ENCODE data around the gene LUC7L3.
A peak's percentile ranks its signal among the peaks of the same experiment; 100 is the strongest.

LUC7L3 gene

DNA sequence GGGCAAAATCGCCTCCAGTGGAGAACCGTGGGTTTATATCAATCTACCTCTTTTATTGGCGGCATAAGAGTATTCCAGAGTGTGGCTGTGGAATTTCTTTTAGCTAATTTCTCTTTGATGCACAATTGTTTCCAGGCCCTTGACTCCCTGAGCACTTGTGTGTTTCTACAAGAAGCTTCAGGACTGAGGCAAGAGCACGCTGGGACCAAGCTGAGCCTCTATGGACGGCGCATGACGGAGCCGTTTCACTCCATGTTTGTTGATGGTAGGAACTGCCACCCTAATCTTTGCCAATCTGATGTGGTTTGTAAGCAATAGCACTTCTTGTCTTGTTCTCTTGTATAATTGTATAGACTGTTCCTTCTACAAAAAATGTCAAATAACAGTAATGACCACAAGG, 59.1 kb downstream of the LUC7L3 start:
- no peak overlapping the region for H3K4ac ChIP-seq (ENCODE audit: low read depth in 1 of 2, low read length in 2 of 2)
- H3K4me1 ChIP-seq (ENCODE audit: control insufficient read depth, insufficient read depth, low read depth, low read length), result no peaks in the 10 kb centered on the region
- no peak for DNase-seq
- H3K4me2 ChIP-seq (ENCODE audit: low read length, poor library complexity, severe bottlenecking), result no peak overlapping the region
- no peak overlapping the region for H2BK5ac ChIP-seq (ENCODE audit: low read depth, low read length, poor library complexity, severe bottlenecking)
- H2AFZ ChIP-seq (ENCODE audit: low read depth, low read length), result no peak overlapping the region
- no peaks in the 10 kb centered on the region for H3K27me3 ChIP-seq (ENCODE audit: control insufficient read depth in 1 of 2, insufficient read depth in 1 of 2, low read length in 2 of 2)
- no peak overlapping the region for H2BK12ac ChIP-seq (ENCODE audit: low read length in 2 of 2)
- no peak overlapping the region for H4K8ac ChIP-seq (ENCODE audit: low read length)
- WGBS, result 88% methylated on average over 8 of the region's 8 CpGs
- no peak overlapping the region for H2BK120ac ChIP-seq (ENCODE audit: low read depth, low read length)
- no peak overlapping the region for H4K91ac ChIP-seq (ENCODE audit: low read length)
- no peak overlapping the region for H3K23ac ChIP-seq (ENCODE audit: low read length in 2 of 2)
- H3K36me3 ChIP-seq (ENCODE audit: control insufficient read depth in 1 of 2, insufficient read depth in 2 of 2, low read depth in 1 of 2, low read length in 2 of 2), result no peaks in the 10 kb centered on the region
- H3K9ac ChIP-seq (ENCODE audit: low read length), result no peak overlapping the region
- no peak overlapping the region for H3K27ac ChIP-seq (ENCODE audit: low read length, poor library complexity, severe bottlenecking)
- H2BK15ac ChIP-seq (ENCODE audit: low read depth, poor library complexity, severe bottlenecking), result no peak overlapping the region
- no peak overlapping the region for H3K4me3 ChIP-seq (ENCODE audit: insufficient read depth in 1 of 2, low read depth in 1 of 2, low read length in 2 of 2)
- H3K18ac ChIP-seq (ENCODE audit: low read depth in 1 of 2, low read length in 2 of 2), result no peak overlapping the region
- H2AK5ac ChIP-seq (ENCODE audit: low read length, severe bottlenecking), result no peak overlapping the region
- no peaks in the 10 kb centered on the region for H3K79me1 ChIP-seq (replicated peaks; ENCODE audit: low read length, poor library complexity, severe bottlenecking)
- no peaks in the 10 kb centered on the region for H3K9me3 ChIP-seq (ENCODE audit: control insufficient read depth, low read length)
- H3K14ac ChIP-seq (ENCODE audit: low read length in 2 of 2), result no peak overlapping the region

GRCh38 chr17:50778988-50779387, 59.6 kb downstream of the LUC7L3 start:
- H3K27ac ChIP-seq (ENCODE audit: low read length, poor library complexity, severe bottlenecking), result no peak overlapping the region
- no peak overlapping the region for H2AFZ ChIP-seq (ENCODE audit: low read depth, low read length)
- H3K27me3 ChIP-seq (ENCODE audit: control insufficient read depth in 1 of 2, insufficient read depth in 1 of 2, low read length in 2 of 2), result no peaks in the 10 kb centered on the region
- no peak overlapping the region for H2BK15ac ChIP-seq (ENCODE audit: low read depth, poor library complexity, severe bottlenecking)
- no peak overlapping the region for H3K14ac ChIP-seq (ENCODE audit: low read length in 2 of 2)
- H3K9ac ChIP-seq (ENCODE audit: low read length), result no peak overlapping the region
- H3K18ac ChIP-seq (ENCODE audit: low read depth in 1 of 2, low read length in 2 of 2), result no peak overlapping the region
- H3K79me1 ChIP-seq (replicated peaks; ENCODE audit: low read length, poor library complexity, severe bottlenecking), result no peaks in the 10 kb centered on the region
- no peak overlapping the region for H3K4ac ChIP-seq (ENCODE audit: low read depth in 1 of 2, low read length in 2 of 2)
- no peak overlapping the region for H4K8ac ChIP-seq (ENCODE audit: low read length)
- H3K4me2 ChIP-seq (ENCODE audit: low read length, poor library complexity, severe bottlenecking), result no peak overlapping the region
- no peak overlapping the region for H2BK12ac ChIP-seq (ENCODE audit: low read length in 2 of 2)
- 86% methylated on average over 2 of the region's 4 CpGs for WGBS
- H3K36me3 ChIP-seq (ENCODE audit: control insufficient read depth in 1 of 2, insufficient read depth in 2 of 2, low read depth in 1 of 2, low read length in 2 of 2), result no peaks in the 10 kb centered on the region
- H3K9me3 ChIP-seq (ENCODE audit: control insufficient read depth, low read length), result no peaks in the 10 kb centered on the region
- H4K91ac ChIP-seq (ENCODE audit: low read length), result no peak overlapping the region
- DNase-seq, result no peak
- H2BK5ac ChIP-seq (ENCODE audit: low read depth, low read length, poor library complexity, severe bottlenecking), result no peak overlapping the region
- H3K4me3 ChIP-seq (ENCODE audit: insufficient read depth in 1 of 2, low read depth in 1 of 2, low read length in 2 of 2), result no peak overlapping the region
- H2AK5ac ChIP-seq (ENCODE audit: low read length, severe bottlenecking), result no peak overlapping the region
- no peak overlapping the region for H2BK120ac ChIP-seq (ENCODE audit: low read depth, low read length)
- H3K4me1 ChIP-seq (ENCODE audit: control insufficient read depth, insufficient read depth, low read depth, low read length), result no peaks in the 10 kb centered on the region
- H3K23ac ChIP-seq (ENCODE audit: low read length in 2 of 2), result no peak overlapping the region

DNA sequence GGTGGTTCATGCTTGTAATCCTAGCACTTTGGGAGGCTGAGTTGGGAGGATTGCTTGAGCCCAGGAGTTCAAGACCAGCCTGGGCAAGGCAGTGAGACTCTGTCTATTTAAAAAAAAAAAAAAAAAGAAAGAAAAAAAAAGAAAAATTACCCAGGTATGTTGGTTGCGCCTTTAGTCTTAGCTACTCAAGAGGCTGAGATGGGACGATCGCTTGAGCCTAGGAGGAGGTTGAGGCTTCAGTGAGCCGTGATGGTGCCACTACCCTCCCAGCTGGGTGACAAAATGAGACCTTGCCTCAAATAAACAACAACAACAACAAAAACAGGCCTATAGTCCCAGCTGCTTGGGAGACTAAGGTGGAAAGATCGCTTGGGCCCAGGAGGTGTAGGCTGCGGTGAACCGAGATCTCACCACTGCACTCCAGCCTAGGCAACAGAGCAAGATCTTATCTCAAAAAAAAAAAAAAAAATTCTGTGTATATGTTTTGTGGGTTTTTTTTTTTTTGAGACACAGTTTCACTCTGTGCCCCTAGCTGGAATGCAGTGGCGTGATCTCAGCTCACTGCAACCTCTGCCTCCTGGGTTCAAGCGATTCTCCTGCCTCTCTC, 60.4 kb downstream of the LUC7L3 start:
- no peak overlapping the region for H3K9ac ChIP-seq (ENCODE audit: low read length)
- H3K79me1 ChIP-seq (replicated peaks; ENCODE audit: low read length, poor library complexity, severe bottlenecking), result no peaks in the 10 kb centered on the region
- no peak overlapping the region for H2BK5ac ChIP-seq (ENCODE audit: low read depth, low read length, poor library complexity, severe bottlenecking)
- H3K4me2 ChIP-seq (ENCODE audit: low read length, poor library complexity, severe bottlenecking), result no peak overlapping the region
- no peak overlapping the region for H3K4me3 ChIP-seq (ENCODE audit: insufficient read depth in 1 of 2, low read depth in 1 of 2, low read length in 2 of 2)
- no peaks in the 10 kb centered on the region for H3K36me3 ChIP-seq (ENCODE audit: control insufficient read depth in 1 of 2, insufficient read depth in 2 of 2, low read depth in 1 of 2, low read length in 2 of 2)
- H3K18ac ChIP-seq (ENCODE audit: low read depth in 1 of 2, low read length in 2 of 2), result no peak overlapping the region
- no peak overlapping the region for H2BK15ac ChIP-seq (ENCODE audit: low read depth, poor library complexity, severe bottlenecking)
- no peak overlapping the region for H4K91ac ChIP-seq (ENCODE audit: low read length)
- no peak overlapping the region for H4K8ac ChIP-seq (ENCODE audit: low read length)
- H2AFZ ChIP-seq (ENCODE audit: low read depth, low read length), result no peak overlapping the region
- no peaks in the 10 kb centered on the region for H3K9me3 ChIP-seq (ENCODE audit: control insufficient read depth, low read length)
- H3K27me3 ChIP-seq (ENCODE audit: control insufficient read depth in 1 of 2, insufficient read depth in 1 of 2, low read length in 2 of 2), result no peaks in the 10 kb centered on the region
- DNase-seq, result no peak
- H3K27ac ChIP-seq (ENCODE audit: low read length, poor library complexity, severe bottlenecking), result no peak overlapping the region
- WGBS, result 95% methylated on average over 8 of the region's 9 CpGs
- H2BK12ac ChIP-seq (ENCODE audit: low read length in 2 of 2), result no peak overlapping the region
- no peak overlapping the region for H3K23ac ChIP-seq (ENCODE audit: low read length in 2 of 2)
- H3K14ac ChIP-seq (ENCODE audit: low read length in 2 of 2), result no peak overlapping the region
- no peaks in the 10 kb centered on the region for H3K4me1 ChIP-seq (ENCODE audit: control insufficient read depth, insufficient read depth, low read depth, low read length)
- no peak overlapping the region for H2BK120ac ChIP-seq (ENCODE audit: low read depth, low read length)
- no peak overlapping the region for H2AK5ac ChIP-seq (ENCODE audit: low read length, severe bottlenecking)
- H3K4ac ChIP-seq (ENCODE audit: low read depth in 1 of 2, low read length in 2 of 2), result no peak overlapping the region

DNA sequence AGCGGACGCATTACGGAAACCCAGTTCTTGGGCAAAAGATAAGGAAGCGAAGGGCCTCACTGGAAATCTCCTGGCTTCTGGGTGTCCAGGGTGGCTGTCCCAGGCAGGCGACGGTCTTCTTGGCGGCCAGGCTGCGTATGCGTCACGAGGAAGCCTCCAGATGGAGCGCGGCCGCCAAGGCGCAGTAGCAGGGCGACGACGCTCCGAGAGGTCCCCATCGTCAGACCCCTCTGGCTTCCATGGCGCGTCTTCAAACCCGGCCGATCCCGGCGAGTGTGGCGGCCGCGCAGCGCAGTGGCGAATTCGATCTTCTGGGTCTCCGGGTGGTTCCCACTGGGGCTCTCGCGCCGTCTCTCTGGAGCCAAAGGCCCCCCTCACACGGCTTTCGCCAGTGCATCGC, 61.8 kb downstream of the LUC7L3 start:
- no peak overlapping the region for H3K23ac ChIP-seq (ENCODE audit: low read length in 2 of 2)

More for the DNA sequence above, 61.8 kb downstream of the LUC7L3 start:
- no peaks in the 10 kb centered on the region for H3K27me3 ChIP-seq (ENCODE audit: control insufficient read depth in 1 of 2, insufficient read depth in 1 of 2, low read length in 2 of 2)
- H2BK15ac ChIP-seq (ENCODE audit: low read depth, poor library complexity, severe bottlenecking), result no peak overlapping the region
- no peak overlapping the region for H2BK12ac ChIP-seq (ENCODE audit: low read length in 2 of 2)
- H2BK120ac ChIP-seq (ENCODE audit: low read depth, low read length), result no peak overlapping the region
- H4K8ac ChIP-seq (ENCODE audit: low read length), result no peak overlapping the region
- peak overlapping the region; percentile 33 for H3K9ac ChIP-seq (ENCODE audit: low read length)
- no peak overlapping the region for H3K14ac ChIP-seq (ENCODE audit: low read length in 2 of 2)
- no peak overlapping the region for H3K18ac ChIP-seq (ENCODE audit: low read depth in 1 of 2, low read length in 2 of 2)
- H3K4me1 ChIP-seq (ENCODE audit: control insufficient read depth, insufficient read depth, low read depth, low read length), result no peaks in the 10 kb centered on the region
- no peak overlapping the region for H2BK5ac ChIP-seq (ENCODE audit: low read depth, low read length, poor library complexity, severe bottlenecking)
- DNase-seq, result no peak
- no peak overlapping the region for H3K4ac ChIP-seq (ENCODE audit: low read depth in 1 of 2, low read length in 2 of 2)
- no peak overlapping the region for H3K4me2 ChIP-seq (ENCODE audit: low read length, poor library complexity, severe bottlenecking)
- no peaks in the 10 kb centered on the region for H3K36me3 ChIP-seq (ENCODE audit: control insufficient read depth in 1 of 2, insufficient read depth in 2 of 2, low read depth in 1 of 2, low read length in 2 of 2)
- no peak overlapping the region for H2AFZ ChIP-seq (ENCODE audit: low read depth, low read length)
- no peak overlapping the region for H3K27ac ChIP-seq (ENCODE audit: low read length, poor library complexity, severe bottlenecking)
- H3K4me3 ChIP-seq (ENCODE audit: insufficient read depth in 1 of 2, low read depth in 1 of 2, low read length in 2 of 2), result peak overlapping the region in 1 of 2 experiments; percentile 67
- WGBS, result 95% methylated on average over 38 of the region's 38 CpGs
- H3K9me3 ChIP-seq (ENCODE audit: control insufficient read depth, low read length), result no peaks in the 10 kb centered on the region
- H2AK5ac ChIP-seq (ENCODE audit: low read length, severe bottlenecking), result no peak overlapping the region
- H4K91ac ChIP-seq (ENCODE audit: low read length), result no peak overlapping the region
- H3K79me1 ChIP-seq (replicated peaks; ENCODE audit: low read length, poor library complexity, severe bottlenecking), result no peaks in the 10 kb centered on the region
